Fibroblast of mammary gland (primary cell): Measurements from ENCODE around the gene PRKAG2.

Experiments used
- DNase-seq: peaks from one replicate; pipeline ENCODE4 v3.0.0-alpha.2; 2010; ENCODE audit warnings: low read depth
- H3K4me3 ChIP-seq: 2 replicates; pipeline ENCODE4 v1.5.1; 2011; ENCODE audit warnings: low read depth, mild to moderate bottlenecking, low read length, moderate library complexity; ENCODE audit not compliant: control insufficient read depth
- CTCF ChIP-seq: conservative IDR thresholded peaks from 2 replicates; pipeline ENCODE4 v1.5.1; 2011; ENCODE audit warnings: low read depth, low read length, inconsistent platforms; ENCODE audit not compliant: control insufficient read depth, insufficient read depth

Gene PRKAG2

DNA sequence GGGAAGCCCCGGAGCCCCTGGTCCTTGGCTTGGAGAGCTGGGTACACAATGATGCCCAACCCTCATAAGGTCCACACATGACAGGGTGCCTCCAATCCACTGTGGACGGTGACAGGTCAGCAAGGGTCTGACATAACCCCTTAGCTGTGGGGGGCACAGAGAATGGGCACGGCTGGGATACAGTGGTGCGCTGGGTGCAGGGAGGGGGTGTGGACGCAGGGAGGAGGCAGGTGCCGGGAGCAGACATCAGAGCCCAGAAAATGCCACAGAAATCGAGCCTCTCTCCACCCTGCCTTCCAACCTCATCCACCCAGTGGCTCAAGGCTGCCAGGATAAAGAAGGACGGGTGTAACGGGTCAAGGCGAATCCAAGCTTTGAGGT lies 179.4 kb downstream of the PRKAG2 start:
- TF ChIP-seq CTCF, result no peak
- no peak for DNase-seq
- H3K4me3 ChIP-seq, result no peak overlapping the region

DNA sequence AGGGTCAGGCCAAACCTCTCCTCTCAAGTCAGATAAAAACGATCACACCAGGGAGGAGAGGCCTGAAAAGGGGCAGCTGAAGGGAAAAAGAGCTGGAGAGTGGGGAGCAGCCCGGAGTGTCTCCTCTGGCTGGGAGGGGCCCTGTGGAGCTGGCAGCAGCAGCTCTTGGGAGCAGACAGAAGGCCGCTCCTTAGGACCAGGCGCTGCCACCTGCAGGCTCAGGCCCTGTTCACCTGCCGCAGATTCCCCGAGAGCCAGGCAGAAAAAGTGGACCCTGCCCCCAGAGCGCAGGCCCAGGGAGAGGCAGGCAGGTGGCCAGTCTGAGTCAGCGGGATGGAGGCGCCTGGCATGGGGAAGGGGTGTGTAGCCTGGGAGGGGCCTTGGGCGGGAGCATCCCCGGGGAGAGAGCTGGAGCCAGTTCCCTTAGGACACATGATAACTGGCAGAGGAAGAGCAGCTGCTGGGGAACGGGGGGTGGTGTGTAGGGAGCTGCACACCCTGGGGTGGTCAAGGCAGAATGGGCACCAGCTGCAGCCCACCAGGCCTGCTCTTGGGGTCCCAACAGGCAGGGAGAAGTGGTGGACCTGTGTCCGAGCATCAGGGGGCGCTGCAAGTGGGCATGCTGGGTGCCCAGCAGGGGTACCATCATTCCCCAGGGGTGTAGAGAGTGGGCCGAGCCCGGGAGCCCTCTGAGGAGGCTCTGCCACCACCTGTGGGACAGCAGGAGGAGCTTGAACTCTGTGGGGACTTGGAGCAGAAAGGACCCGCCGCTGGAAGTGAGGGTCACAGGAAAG lies 180.0 kb downstream of the PRKAG2 start:
- H3K4me3 ChIP-seq, result no peak overlapping the region
- DNase-seq, result no peak
- TF ChIP-seq CTCF, result no peak

GRCh38 chr7:151695951-151696541 lies 180.9 kb downstream of the PRKAG2 start:
- H3K4me3 ChIP-seq, result no peak overlapping the region
- DNase-seq, result no peak
- no peak for TF ChIP-seq CTCF

- TF ChIP-seq CTCF, result no peak
- DNase-seq, result no peak
- H3K4me3 ChIP-seq, result no peak overlapping the region
Observed at GRCh38 chr7:151694828-151695580, 181.9 kb downstream of the PRKAG2 start.

- DNase-seq, result no peak
- no peak for TF ChIP-seq CTCF
- H3K4me3 ChIP-seq, result no peak overlapping the region
Observed at GRCh38 chr7:151694441-151694827, 182.5 kb downstream of the PRKAG2 start.

- TF ChIP-seq CTCF, result no peak
- H3K4me3 ChIP-seq, result no peak overlapping the region
- DNase-seq, result no peak
Observed at GRCh38 chr7:151693140-151693539, 183.8 kb downstream of the PRKAG2 start.
